ELR (cell line): ENCODE data around the gene EXOC3.
"Not testable (repeated sequence)": the region's sequence is repeated elsewhere in the genome, so short reads cannot be mapped to it uniquely, and the experiment has no call there.

Source experiments
- DNase-seq: peaks from one replicate; pipeline ENCODE4 v3.0.0-alpha.2; 2015; ENCODE audit warnings: low read depth

EXOC3 gene

GRCh38 chr5:502325-503079 lies 59.5 kb downstream of the EXOC3 start:
- DNase-seq = no peak

GRCh38 chr5:504326-505154 lies 61.6 kb downstream of the EXOC3 start:
- DNase-seq = no peak

- DNase-seq = no peak
Measured at GRCh38 chr5:505951-506525, 63.1 kb downstream of the EXOC3 start.

- DNase-seq = not testable (repeated sequence)
Measured at GRCh38 chr5:507986-508575, 65.1 kb downstream of the EXOC3 start.

- no peak for DNase-seq
Measured at GRCh38 chr5:509611-510185, 66.7 kb downstream of the EXOC3 start.

- no peak for DNase-seq
Measured at GRCh38 chr5:510521-510920, 67.5 kb downstream of the EXOC3 start.

GRCh38 chr5:511476-511875 lies 68.5 kb downstream of the EXOC3 start:
- no peak for DNase-seq

- no peak for DNase-seq
Measured at GRCh38 chr5:513216-514100, 70.5 kb downstream of the EXOC3 start.

- no peak for DNase-seq
Measured at GRCh38 chr5:514101-514485, 71.1 kb downstream of the EXOC3 start.

- no peak for DNase-seq
Measured at GRCh38 chr5:514673-515072, 71.7 kb downstream of the EXOC3 start.

- no peak for DNase-seq
Measured at GRCh38 chr5:515273-515836, 72.4 kb downstream of the EXOC3 start.

- DNase-seq = no peak
Measured at GRCh38 chr5:516338-516925, 73.5 kb downstream of the EXOC3 start.
